Mucosa of gallbladder (tissue), 1 donor: Measurements from ENCODE around the gene S100A11. TPM values are rescaled to one million over a fixed set of nuclear protein-coding genes. Genes with fewer than 3 reads are reported as not detected.

ENCODE experiments used
- DNase-seq: peaks from one replicate; pipeline ENCODE4 v3.0.0-alpha.2; 2020; ENCODE audit warnings: low spot score
- total RNA-seq: library from RNA; stranded (reverse); gene quantifications from one replicate; pipeline ENCODE4 v1.2.1, GENCODE V29; 2021
- donor health status: DM: no; HTN: no; CAD: no.

S100A11 gene
- total RNA-seq, 1 donor from 2014 or later = 308 TPM

- no peak for DNase-seq
Measured at GRCh38 chr1:152039461-152039860, 2.7 kb upstream of the S100A11 start.

GRCh38 chr1:152038871-152039270, 2.1 kb upstream of the S100A11 start:
- no peak for DNase-seq

GRCh38 chr1:152035539-152036266, 1.1 kb downstream of the S100A11 start:
- no peak for DNase-seq

- peak; percentile 51 for DNase-seq
Measured at GRCh38 chr1:152034654-152035538, 1.9 kb downstream of the S100A11 start.

GRCh38 chr1:152034324-152034653, 2.5 kb downstream of the S100A11 start:
- DNase-seq = peak; percentile 23

- DNase-seq = no peak
Measured at GRCh38 chr1:152029929-152030211, 6.9 kb downstream of the S100A11 start.

- DNase-seq = no peak
Measured at GRCh38 chr1:152029144-152029928, 7.5 kb downstream of the S100A11 start.

- DNase-seq = no peak
Measured at GRCh38 chr1:152026895-152027294, 9.9 kb downstream of the S100A11 start.

GRCh38 chr1:152024223-152024622, 12.6 kb downstream of the S100A11 start:
- DNase-seq = no peak

GRCh38 chr1:152023221-152023620, 13.6 kb downstream of the S100A11 start:
- DNase-seq = no peak

GRCh38 chr1:152022474-152022873, 14.3 kb downstream of the S100A11 start:
- no peak for DNase-seq

- DNase-seq = no peak
Measured at GRCh38 chr1:152021569-152021968, 15.2 kb downstream of the S100A11 start.

- no peak for DNase-seq
Measured at GRCh38 chr1:152020849-152021248, 16.0 kb downstream of the S100A11 start.

- no peak for DNase-seq
Measured at GRCh38 chr1:152018537-152018936, 18.3 kb downstream of the S100A11 start.

- DNase-seq = no peak
Measured at GRCh38 chr1:152015766-152016165, 21.0 kb downstream of the S100A11 start.

GRCh38 chr1:152014943-152015342, 21.9 kb downstream of the S100A11 start:
- DNase-seq = no peak

GRCh38 chr1:152013664-152014237, 23.1 kb downstream of the S100A11 start:
- DNase-seq = no peak

- DNase-seq = no peak
Measured at GRCh38 chr1:152009691-152010090, 27.1 kb downstream of the S100A11 start.

GRCh38 chr1:152007047-152007446, 29.8 kb downstream of the S100A11 start:
- DNase-seq = no peak

GRCh38 chr1:152005360-152005912, 31.4 kb downstream of the S100A11 start:
- DNase-seq = no peak

GRCh38 chr1:152003846-152004442, 32.9 kb downstream of the S100A11 start:
- DNase-seq = no peak
